SK-N-SH (cell line): Measurements from ENCODE around the gene EXOC1.

ENCODE experiments used
- EP300 ChIP-seq, 2 experiments: IDR thresholded peaks; 2 replicates each; pipeline versions ENCODE4 v1.4.0 to v1.6.1; 2012; ENCODE audit warnings: borderline replicate concordance in 1 of 2, low read depth in 1 of 2, low read length in 1 of 2
- FOXJ3 ChIP-seq: sonication (generic); formaldehyde crosslinking; IDR thresholded peaks from 2 replicates; pipeline ENCODE4 v1.5.1; 2020; ENCODE audit warnings: mild to moderate bottlenecking, missing genetic modification reagents
- GATA2 ChIP-seq: sonication (generic); formaldehyde crosslinking; IDR thresholded peaks from 2 replicates; pipeline ENCODE4 v1.5.0; 2020; ENCODE audit warnings: mild to moderate bottlenecking, missing genetic modification reagents
- NFIC ChIP-seq: IDR thresholded peaks from 2 replicates; pipeline ENCODE4 v1.4.0; 2012; ENCODE audit warnings: borderline replicate concordance
- RAD21 ChIP-seq: IDR thresholded peaks from 2 replicates; pipeline ENCODE4 v1.6.1; 2012; ENCODE audit warnings: mild to moderate bottlenecking, low read length
- RCOR1 ChIP-seq: fragments of 150-350 bp; IDR thresholded peaks from 2 replicates; pipeline ENCODE4 v1.6.1; 2017; ENCODE audit warnings: antibody characterized with exemption, low read length
- RFX5 ChIP-seq: IDR thresholded peaks from 2 replicates; pipeline ENCODE4 v1.6.1; 2012; ENCODE audit warnings: mild to moderate bottlenecking, improper control_type of control experiment, low read length
- SMC3 ChIP-seq: IDR thresholded peaks from 2 replicates; pipeline ENCODE4 v1.6.1; 2012; ENCODE audit warnings: low read depth, low read length, improper control_type of control experiment
- TAF1 ChIP-seq: IDR thresholded peaks from 2 replicates; pipeline ENCODE4 v1.6.1; 2012; ENCODE audit warnings: low read depth, mild to moderate bottlenecking, low read length, moderate library complexity, borderline replicate concordance
- YY1 ChIP-seq: IDR thresholded peaks from 2 replicates; pipeline ENCODE4 v1.4.0; 2012; ENCODE audit warnings: low read depth, mild to moderate bottlenecking
- TF ChIP-seq, protein P1 (sequence below): fragments of 200-600 bp; sonication (generic); IDR thresholded peaks from 2 replicates; pipeline ENCODE4 v1.6.1; 2017; ENCODE audit warnings: antibody characterized with exemption, mild to moderate bottlenecking, moderate library complexity
- TF ChIP-seq, protein P2 (sequence below): IDR thresholded peaks from 2 replicates; pipeline ENCODE4 v1.4.0; 2012; ENCODE audit warnings: low read depth, borderline replicate concordance
- TF ChIP-seq, protein P3 (sequence below): fragments of 150-350 bp; IDR thresholded peaks from 2 replicates; pipeline ENCODE4 v1.6.1; 2016; ENCODE audit warnings: mild to moderate bottlenecking, low read depth, low read length
- TF ChIP-seq, protein P4 (sequence below): IDR thresholded peaks from 2 replicates; pipeline ENCODE4 v1.6.1; 2012; ENCODE audit warnings: mild to moderate bottlenecking, low read depth, low read length, moderate library complexity

DNA sequence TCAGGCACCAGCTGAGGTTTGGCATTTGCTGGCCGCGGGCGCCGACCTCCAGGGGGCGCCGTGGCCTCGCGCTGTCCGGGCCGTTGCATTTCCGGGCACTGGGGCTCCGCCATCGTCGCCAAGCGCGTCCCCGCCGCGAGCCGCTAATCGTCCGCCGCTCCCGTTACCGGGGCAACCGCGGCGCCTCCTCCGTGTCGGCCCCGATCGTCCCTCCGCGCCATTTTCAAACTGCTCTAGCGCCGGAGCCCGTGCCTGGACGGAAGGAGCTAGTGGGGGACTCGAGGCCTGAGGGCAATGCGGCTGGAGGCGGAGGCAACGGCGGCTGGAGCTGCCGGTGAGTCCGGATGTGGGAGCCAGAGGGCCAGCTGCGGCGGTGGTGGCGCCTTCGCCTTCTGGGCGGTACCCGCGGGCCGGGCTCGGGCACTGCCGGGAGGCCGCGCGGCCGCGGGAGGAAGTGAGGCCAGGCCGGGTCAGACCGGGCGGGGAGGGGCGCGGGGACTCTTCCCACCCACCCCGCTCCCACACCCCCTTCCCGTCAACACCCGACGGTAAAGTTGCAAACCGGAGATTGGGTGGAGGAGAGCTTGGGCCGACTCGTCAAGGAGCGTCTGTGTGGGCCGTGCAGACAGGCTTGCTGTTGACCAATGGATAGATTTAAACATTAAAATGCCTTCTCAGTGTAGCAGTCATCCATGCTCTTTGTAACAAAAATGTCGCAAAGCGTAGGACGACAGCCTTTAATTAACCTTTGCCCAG, 95.5 kb downstream of the EXOC1 start, which contains the start of gene CEP135:
- TF ChIP-seq TAF1 (no peak; the same call in 1 of the 2 replicates), FOXJ3 (CRISPR knock-in tag) (no peak), SMC3 (peak; percentile 76), NFIC (peak; percentile 8; the same call in 1 of the 2 replicates), EP300 (IDR thresholded peaks at IDR 0.05; ENCODE audit: borderline replicate concordance in 1 of 2, low read depth in 1 of 2, low read length in 1 of 2) (peak in 1 of 2 experiments; percentile 21; a peak in 1 of 4 replicates), RCOR1 (no peak), RAD21 (peak; percentile 80), GATA2 (CRISPR knock-in tag) (no peak), RFX5 (no peak), YY1 (peak; percentile 75)
- TF ChIP-seq, protein P1, sequence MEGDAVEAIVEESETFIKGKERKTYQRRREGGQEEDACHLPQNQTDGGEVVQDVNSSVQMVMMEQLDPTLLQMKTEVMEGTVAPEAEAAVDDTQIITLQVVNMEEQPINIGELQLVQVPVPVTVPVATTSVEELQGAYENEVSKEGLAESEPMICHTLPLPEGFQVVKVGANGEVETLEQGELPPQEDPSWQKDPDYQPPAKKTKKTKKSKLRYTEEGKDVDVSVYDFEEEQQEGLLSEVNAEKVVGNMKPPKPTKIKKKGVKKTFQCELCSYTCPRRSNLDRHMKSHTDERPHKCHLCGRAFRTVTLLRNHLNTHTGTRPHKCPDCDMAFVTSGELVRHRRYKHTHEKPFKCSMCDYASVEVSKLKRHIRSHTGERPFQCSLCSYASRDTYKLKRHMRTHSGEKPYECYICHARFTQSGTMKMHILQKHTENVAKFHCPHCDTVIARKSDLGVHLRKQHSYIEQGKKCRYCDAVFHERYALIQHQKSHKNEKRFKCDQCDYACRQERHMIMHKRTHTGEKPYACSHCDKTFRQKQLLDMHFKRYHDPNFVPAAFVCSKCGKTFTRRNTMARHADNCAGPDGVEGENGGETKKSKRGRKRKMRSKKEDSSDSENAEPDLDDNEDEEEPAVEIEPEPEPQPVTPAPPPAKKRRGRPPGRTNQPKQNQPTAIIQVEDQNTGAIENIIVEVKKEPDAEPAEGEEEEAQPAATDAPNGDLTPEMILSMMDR, result peak; percentile 92
- TF ChIP-seq, protein P2, sequence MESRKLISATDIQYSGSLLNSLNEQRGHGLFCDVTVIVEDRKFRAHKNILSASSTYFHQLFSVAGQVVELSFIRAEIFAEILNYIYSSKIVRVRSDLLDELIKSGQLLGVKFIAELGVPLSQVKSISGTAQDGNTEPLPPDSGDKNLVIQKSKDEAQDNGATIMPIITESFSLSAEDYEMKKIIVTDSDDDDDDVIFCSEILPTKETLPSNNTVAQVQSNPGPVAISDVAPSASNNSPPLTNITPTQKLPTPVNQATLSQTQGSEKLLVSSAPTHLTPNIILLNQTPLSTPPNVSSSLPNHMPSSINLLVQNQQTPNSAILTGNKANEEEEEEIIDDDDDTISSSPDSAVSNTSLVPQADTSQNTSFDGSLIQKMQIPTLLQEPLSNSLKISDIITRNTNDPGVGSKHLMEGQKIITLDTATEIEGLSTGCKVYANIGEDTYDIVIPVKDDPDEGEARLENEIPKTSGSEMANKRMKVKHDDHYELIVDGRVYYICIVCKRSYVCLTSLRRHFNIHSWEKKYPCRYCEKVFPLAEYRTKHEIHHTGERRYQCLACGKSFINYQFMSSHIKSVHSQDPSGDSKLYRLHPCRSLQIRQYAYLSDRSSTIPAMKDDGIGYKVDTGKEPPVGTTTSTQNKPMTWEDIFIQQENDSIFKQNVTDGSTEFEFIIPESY, result no peak
- TF ChIP-seq, protein P3, sequence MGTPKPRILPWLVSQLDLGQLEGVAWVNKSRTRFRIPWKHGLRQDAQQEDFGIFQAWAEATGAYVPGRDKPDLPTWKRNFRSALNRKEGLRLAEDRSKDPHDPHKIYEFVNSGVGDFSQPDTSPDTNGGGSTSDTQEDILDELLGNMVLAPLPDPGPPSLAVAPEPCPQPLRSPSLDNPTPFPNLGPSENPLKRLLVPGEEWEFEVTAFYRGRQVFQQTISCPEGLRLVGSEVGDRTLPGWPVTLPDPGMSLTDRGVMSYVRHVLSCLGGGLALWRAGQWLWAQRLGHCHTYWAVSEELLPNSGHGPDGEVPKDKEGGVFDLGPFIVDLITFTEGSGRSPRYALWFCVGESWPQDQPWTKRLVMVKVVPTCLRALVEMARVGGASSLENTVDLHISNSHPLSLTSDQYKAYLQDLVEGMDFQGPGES, result no peak
- TF ChIP-seq, protein P4, sequence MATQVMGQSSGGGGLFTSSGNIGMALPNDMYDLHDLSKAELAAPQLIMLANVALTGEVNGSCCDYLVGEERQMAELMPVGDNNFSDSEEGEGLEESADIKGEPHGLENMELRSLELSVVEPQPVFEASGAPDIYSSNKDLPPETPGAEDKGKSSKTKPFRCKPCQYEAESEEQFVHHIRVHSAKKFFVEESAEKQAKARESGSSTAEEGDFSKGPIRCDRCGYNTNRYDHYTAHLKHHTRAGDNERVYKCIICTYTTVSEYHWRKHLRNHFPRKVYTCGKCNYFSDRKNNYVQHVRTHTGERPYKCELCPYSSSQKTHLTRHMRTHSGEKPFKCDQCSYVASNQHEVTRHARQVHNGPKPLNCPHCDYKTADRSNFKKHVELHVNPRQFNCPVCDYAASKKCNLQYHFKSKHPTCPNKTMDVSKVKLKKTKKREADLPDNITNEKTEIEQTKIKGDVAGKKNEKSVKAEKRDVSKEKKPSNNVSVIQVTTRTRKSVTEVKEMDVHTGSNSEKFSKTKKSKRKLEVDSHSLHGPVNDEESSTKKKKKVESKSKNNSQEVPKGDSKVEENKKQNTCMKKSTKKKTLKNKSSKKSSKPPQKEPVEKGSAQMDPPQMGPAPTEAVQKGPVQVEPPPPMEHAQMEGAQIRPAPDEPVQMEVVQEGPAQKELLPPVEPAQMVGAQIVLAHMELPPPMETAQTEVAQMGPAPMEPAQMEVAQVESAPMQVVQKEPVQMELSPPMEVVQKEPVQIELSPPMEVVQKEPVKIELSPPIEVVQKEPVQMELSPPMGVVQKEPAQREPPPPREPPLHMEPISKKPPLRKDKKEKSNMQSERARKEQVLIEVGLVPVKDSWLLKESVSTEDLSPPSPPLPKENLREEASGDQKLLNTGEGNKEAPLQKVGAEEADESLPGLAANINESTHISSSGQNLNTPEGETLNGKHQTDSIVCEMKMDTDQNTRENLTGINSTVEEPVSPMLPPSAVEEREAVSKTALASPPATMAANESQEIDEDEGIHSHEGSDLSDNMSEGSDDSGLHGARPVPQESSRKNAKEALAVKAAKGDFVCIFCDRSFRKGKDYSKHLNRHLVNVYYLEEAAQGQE, result no peak
